GM12872 (cell line): ENCODE data around the gene CD300E.

Experiments used
- CTCF ChIP-seq: IDR thresholded peaks from 3 replicates; pipeline ENCODE4 v1.5.1; 2011; ENCODE audit warnings: low read depth, mild to moderate bottlenecking, low read length, moderate library complexity; ENCODE audit not compliant: insufficient read depth

CD300E gene

GRCh38 chr17:74652020-74652419, 28.5 kb upstream of the CD300E start:
- TF ChIP-seq CTCF: no peak

- TF ChIP-seq CTCF: no peak
Measured at GRCh38 chr17:74649909-74650308, 26.4 kb upstream of the CD300E start.

GRCh38 chr17:74647871-74648672, 24.5 kb upstream of the CD300E start:
- TF ChIP-seq CTCF: no peak

GRCh38 chr17:74646231-74646630, 22.7 kb upstream of the CD300E start:
- peak; percentile 50; the same call in 2 of the 3 replicates for TF ChIP-seq CTCF

- no peak for TF ChIP-seq CTCF
Measured at GRCh38 chr17:74645010-74645409, 21.5 kb upstream of the CD300E start.

GRCh38 chr17:74644419-74644818, 20.9 kb upstream of the CD300E start:
- no peak for TF ChIP-seq CTCF

- no peak for TF ChIP-seq CTCF
Measured at GRCh38 chr17:74643826-74644225, 20.3 kb upstream of the CD300E start.

- TF ChIP-seq CTCF: no peak
Measured at GRCh38 chr17:74642995-74643394, 19.5 kb upstream of the CD300E start.
